UCSD-AML1 (cell line): ENCODE measurements around the gene PCDH9.

ENCODE experiments used
- DNase-seq: peaks from one replicate; lab custom pipeline; 2025; ENCODE audit not compliant: unreplicated experiment; lab: John Stamatoyannopoulos, UW

Gene PCDH9

DNA sequence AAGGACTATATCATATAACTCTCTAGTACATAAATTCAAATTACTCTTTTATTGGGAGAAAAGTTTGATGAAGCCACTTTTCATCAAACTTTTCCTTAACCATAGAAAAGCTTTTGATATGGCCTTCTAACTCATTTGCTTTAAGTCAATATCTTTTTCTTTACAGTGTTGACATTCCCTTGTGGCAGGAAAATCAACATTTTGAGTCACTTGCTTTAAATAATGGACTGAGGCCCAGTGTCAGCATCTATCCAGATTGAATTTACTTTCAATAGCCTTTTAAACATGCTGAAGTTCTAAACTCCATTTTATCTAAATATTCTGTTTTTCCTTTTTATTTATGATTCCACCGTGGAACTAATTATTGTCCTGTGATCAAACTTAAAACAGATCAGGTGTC, 62.7 kb downstream of the PCDH9 start:
- DNase-seq: no peak

DNA sequence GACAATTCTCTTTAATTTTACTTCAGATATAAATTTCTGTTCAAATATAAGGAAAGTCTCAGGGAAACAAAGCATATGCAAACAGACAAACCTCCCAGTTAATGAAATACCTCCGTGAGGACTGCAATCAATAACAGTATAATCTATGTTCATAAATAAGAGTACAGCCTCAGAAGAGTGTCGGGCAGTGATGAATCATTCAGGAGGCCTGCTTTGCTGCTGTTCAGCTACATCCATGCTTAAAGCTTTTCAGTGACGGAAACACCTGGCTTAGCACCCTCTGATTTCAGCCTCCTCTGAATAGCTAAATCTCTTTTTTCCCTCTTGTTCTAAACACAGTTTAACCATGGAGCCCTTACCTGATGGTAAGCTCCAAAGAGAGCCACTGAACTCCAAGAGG, 69.0 kb downstream of the PCDH9 start:
- DNase-seq: no peak

DNA sequence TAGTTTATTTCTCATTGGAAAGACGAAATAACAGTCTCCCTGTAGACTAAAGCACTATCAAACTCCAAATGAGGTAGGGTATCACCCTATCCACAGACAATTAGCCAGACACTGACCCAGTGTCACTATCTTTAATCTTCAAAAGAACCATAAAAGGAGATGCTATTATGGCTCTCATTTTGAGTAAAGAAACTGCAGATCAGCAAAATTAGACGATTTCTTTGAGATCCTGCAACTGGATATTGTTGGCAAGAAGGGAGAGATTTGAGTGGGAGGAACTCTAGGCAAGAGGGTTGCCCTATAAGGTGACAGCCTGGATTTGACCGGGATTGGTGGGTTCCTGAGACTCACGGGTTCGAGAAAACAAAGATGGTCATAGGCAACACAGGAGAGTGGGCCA, 71.2 kb downstream of the PCDH9 start:
- no peak for DNase-seq

- no peak for DNase-seq
These were observed 73.4 kb downstream of the PCDH9 start for GRCh38 chr13:67156723-67157060.

- DNase-seq: no peak
These were observed 74.0 kb downstream of the PCDH9 start for GRCh38 chr13:67155898-67156722.

GRCh38 chr13:67152085-67152484, 78.1 kb downstream of the PCDH9 start:
- no peak for DNase-seq

DNA sequence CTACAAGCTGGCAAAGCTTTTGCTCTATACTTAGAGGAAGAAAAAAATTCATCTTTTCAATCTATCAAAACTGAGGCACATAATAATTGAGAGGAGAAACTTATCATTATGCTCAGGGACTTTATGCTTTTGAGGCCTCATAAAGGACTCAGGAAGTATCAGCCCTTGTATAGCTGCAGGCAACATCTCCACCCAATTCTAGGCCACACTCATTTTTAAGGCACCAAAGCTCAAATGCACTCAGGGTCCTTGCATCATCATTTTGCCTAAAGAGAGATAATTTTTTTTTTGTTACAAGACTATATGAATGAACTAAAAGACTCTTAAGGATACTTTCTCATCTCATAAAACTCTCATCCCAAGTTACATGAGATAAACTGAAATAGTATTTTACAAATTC, 78.5 kb downstream of the PCDH9 start:
- DNase-seq: no peak

DNA sequence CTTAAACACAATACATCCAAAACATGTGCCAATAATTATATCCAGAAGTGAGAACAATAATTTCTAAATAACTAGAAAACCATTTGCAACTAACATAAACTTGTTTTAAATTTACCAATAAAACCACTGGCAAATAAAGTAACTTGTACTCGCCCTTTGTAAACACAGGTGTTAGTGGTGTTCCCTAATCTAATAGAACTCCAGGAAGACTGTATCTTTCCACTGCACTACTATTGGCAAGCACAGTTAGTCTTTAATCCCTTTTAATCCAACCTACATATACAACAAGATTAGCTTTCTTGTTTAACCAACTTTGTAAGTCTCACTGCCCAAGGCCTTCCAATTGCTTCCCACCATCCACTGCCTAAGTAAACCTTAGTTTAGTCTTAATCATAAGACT, 79.5 kb downstream of the PCDH9 start:
- no peak for DNase-seq

DNA sequence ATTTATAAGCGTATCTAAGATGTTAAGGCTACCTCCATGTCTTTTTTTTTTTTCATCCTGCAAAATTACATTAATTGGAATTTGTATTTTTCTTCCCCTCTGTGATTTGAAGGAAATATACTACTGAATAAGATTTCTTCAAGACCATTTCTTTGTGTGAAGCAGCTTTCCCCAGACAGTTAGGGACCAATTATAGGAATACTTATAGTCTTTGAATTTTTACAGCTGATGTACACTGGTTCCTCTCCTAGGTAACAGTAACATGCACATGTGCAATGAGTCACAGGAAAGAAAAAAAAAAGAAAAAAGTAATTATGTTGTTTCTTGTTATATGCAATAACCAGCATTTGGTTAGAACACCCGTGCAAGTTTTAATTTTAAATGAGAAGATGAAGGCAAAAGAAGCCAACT, 82.0 kb downstream of the PCDH9 start:
- no peak for DNase-seq

GRCh38 chr13:67147342-67148133, 82.6 kb downstream of the PCDH9 start:
- no peak for DNase-seq

- DNase-seq: no peak
These were observed 83.5 kb downstream of the PCDH9 start for GRCh38 chr13:67146523-67147130.

DNA sequence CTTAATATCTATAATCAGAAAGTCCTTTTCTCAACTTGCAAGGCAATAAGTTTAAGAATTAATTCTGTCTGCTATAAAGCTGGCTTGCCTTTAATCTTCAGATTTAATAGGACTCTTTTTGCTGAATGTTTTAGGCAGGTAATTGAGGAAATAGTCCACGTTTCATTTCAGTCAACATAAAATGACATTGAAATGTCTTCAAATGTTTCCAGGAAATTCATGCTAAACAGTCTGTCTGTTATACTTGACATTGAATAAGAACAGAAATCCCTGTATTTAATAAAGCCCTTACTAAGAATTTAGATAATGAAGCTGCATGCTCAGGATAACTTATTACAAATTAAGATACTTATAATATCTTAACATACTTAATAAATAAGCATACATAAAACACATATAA, 84.2 kb downstream of the PCDH9 start:
- no peak for DNase-seq

DNA sequence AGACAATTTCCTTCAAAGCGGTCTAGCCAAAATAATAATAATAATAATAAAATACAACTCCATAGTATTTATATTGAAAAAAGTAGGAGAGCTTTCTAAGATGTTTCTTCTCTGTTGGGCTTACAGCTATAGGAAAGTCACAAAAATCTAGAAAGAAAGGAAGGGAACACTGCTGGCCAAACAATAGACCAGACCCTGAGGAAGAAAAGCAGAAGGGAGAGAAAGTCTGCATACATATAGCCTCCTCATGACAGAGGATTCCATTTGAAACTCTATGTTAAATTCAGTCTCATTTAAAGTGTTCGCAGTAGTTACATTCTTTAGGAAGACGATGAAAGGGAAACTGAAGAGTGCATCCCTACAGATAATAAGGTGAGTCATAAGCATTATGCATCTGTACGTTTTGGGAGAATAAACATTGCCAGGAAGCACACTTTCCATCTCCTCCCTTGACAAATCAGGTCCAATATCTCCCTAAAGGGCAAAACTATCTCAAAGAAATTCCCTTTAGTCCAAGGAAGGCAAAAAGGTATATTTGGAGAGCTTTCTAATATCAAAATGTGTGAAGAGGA, 86.5 kb downstream of the PCDH9 start:
- no peak for DNase-seq

- no peak for DNase-seq
These were observed 90.1 kb downstream of the PCDH9 start for GRCh38 chr13:67140006-67140405.

- no peak for DNase-seq
These were observed 90.6 kb downstream of the PCDH9 start for GRCh38 chr13:67139551-67139950.

DNA sequence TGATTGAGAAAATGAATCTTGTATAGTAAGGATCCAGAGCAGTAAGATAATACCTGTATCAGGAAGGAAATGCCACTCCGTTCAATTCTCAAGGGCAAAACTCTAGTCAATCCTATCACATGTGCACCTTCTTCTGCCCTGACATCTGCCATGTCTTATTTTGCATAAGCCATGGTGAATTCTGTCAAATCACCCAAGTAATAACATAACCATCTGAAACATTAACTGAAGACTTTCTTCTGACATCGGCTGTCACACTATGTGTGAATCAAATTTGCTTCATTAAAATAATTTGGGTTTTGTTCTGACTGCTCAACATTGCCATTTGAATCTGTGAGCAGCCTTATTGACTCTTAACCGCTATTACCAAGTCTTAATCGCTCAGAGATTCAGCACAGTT, 91.2 kb downstream of the PCDH9 start:
- DNase-seq: no peak

GRCh38 chr13:67137044-67137735, 92.9 kb downstream of the PCDH9 start:
- DNase-seq: no peak

DNA sequence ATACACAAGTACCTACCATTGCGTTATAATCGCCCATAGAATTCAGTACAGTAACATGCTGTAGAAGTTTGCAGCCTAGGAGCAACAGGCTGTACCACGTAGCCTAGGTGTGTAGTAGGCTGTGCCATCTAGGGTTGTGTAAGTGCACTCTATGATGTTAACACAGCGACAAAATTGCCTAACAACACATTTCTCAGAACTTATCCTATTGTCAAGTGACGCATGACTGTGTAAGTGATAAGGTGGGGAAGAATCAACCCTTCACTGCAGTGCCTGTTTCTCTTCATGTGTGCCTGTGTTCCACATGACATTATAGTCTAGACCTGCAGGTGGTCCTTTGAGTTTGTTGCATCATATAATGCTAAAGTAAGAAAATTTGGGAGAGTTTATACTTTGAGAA, 94.0 kb downstream of the PCDH9 start:
- no peak for DNase-seq

GRCh38 chr13:67135356-67135755, 94.8 kb downstream of the PCDH9 start:
- DNase-seq: no peak

DNA sequence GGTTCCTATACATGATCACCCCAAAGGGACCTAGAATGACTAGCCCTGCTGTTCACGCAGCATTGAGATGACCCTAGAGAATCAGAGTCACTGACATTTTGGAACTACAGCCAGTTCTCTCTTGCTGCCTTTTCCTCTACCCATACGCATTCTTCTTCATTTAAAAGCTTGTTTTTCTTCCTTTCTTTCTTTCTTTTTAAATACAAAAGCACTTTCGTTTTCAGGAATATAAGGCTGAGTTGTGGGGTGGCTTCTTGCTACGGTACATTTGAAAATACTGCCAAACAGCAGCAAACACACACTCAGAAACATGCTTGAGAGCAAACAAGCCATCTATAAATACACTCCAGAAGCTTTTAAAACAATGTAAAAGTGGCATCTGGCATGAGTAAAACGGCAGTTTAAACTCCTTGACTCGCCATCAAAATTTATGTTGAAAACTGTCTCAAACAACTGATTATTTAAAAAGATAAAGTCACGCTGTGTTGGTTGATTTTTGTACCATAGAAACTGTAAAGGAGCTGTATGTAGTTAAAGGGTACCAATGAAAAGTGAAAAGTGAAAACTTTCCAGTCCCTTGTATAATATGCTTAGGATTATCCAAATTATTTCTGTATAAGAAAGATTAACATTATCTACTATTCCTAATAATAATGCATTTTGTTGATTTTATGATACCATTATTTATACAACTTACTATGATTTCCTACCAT, 95.6 kb downstream of the PCDH9 start:
- no peak for DNase-seq

GRCh38 chr13:67133476-67133875, 96.7 kb downstream of the PCDH9 start:
- DNase-seq: no peak
